Measurements from ENCODE around the gene MYO7B. TPM values are rescaled to one million over a fixed set of nuclear protein-coding genes. Genes with fewer than 3 reads are reported as not detected.

The MYO7B gene
- total and polyA plus RNA-seq, 2 donors (not counting 1 experiment from before 2014, with no cell fraction given): 5.0 to 68.2 TPM

DNA sequence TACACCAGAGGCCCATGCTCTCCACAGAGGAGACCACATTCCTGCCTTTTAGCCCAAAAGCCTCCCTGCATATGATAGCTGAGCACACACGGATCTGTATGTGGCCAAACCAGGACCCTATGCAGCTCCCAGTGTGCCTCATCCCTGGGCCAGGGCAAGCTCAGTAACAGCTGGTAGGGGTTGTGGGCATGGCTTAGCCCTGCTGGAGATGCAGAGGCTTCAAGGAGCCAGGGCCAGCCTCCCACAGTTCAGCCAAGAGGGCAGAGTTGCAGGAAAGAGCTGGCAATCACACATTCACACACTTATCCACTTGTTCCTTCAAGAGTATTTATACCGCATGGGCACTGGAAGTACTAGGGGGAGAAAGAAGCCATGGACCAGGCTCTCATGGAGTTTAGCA lies 141.4 kb downstream of the MYO7B start:
- 86% methylated on average over 1 of the region's 2 CpGs for WGBS (ENCODE audit: insufficient coverage)
- POLR2A ChIA-PET: interaction anchor here (0.7 kb wide), 1 partner anchor 191 kb away, joined by 3 read pairs; no protein-coding TSS in a partner anchor
- peaks cover 34% of the 10 kb centered on the region for H3K27me3 Mint-ChIP-seq
- no peaks in the 10 kb centered on the region for H3K9me3 Mint-ChIP-seq (ENCODE audit: insufficient read depth)
- Histone ChIP-seq H3K4me1 (ENCODE audit: control insufficient read depth in 2 of 2, insufficient read depth in 2 of 2, low read length in 2 of 2) (peaks cover 12 to 28% of the 10 kb centered on the region in 2 donors), H3K36me3 (replicated peaks in 1 of 2; ENCODE audit: control extremely low read depth in 1 of 2, control insufficient read depth in 1 of 2, extremely low read depth in 1 of 2, insufficient read depth in 2 of 2, low read length in 1 of 2) (no peaks in the 10 kb centered on the region), H2AFZ (ENCODE audit: insufficient read depth, low read depth, low read length, poor library complexity, severe bottlenecking) (no peak overlapping the region), H3K27ac (ENCODE audit: low read length in 2 of 2) (no peak overlapping the region), H3K9ac (ENCODE audit: low read length) (no peak overlapping the region), H3K4me2 (replicated peaks; ENCODE audit: low read depth, low read length, poor library complexity, severe bottlenecking) (no peak overlapping the region), H3K27me3 (replicated peaks in 1 of 4; ENCODE audit: control extremely low read depth in 1 of 4, control insufficient read depth in 3 of 4, insufficient read depth in 4 of 4, low read length in 3 of 4) (peaks cover 0 to 37% (median 23%) of the 10 kb centered on the region in 4 experiments), H4K20me1 (ENCODE audit: control insufficient read depth, insufficient read depth, low read length, poor library complexity, severe bottlenecking) (no peaks in the 10 kb centered on the region), H3K4me3 (ENCODE audit: control extremely low read depth in 1 of 5, extremely low read depth in 1 of 5, insufficient read depth in 1 of 5, low read depth in 2 of 5, low read length in 4 of 5) (no peak overlapping the region), H3K79me2 (ENCODE audit: control insufficient read depth, insufficient read depth, low read length) (no peaks in the 10 kb centered on the region), H3K9me3 (ENCODE audit: control extremely low read depth in 1 of 3, control insufficient read depth in 2 of 3, insufficient read depth in 1 of 3, low read length in 2 of 3) (peaks cover 0 to 3% (median 0%) of the 10 kb centered on the region in 3 donors)
- ATAC-seq (ENCODE audit: low read depth): no peak
- no peak overlapping the region for H3K4me3 Mint-ChIP-seq
- H3K27ac Mint-ChIP-seq: no peak overlapping the region
- no peak for DNase-seq
- peaks cover 19% of the 10 kb centered on the region for H3K4me1 Mint-ChIP-seq
- TF ChIP-seq EZH2 (IDR thresholded peaks at IDR 0.05; ENCODE audit: borderline replicate concordance, insufficient read depth, low read depth, low read length, poor library complexity, severe bottlenecking): no peak
- TF ChIP-seq, protein P1, sequence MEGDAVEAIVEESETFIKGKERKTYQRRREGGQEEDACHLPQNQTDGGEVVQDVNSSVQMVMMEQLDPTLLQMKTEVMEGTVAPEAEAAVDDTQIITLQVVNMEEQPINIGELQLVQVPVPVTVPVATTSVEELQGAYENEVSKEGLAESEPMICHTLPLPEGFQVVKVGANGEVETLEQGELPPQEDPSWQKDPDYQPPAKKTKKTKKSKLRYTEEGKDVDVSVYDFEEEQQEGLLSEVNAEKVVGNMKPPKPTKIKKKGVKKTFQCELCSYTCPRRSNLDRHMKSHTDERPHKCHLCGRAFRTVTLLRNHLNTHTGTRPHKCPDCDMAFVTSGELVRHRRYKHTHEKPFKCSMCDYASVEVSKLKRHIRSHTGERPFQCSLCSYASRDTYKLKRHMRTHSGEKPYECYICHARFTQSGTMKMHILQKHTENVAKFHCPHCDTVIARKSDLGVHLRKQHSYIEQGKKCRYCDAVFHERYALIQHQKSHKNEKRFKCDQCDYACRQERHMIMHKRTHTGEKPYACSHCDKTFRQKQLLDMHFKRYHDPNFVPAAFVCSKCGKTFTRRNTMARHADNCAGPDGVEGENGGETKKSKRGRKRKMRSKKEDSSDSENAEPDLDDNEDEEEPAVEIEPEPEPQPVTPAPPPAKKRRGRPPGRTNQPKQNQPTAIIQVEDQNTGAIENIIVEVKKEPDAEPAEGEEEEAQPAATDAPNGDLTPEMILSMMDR (IDR thresholded peaks at IDR 0.05): no peak
- CTCF ChIA-PET: no interaction called here
- intact Hi-C loops (cut with micrococcal nuclease): no loop called here

DNA sequence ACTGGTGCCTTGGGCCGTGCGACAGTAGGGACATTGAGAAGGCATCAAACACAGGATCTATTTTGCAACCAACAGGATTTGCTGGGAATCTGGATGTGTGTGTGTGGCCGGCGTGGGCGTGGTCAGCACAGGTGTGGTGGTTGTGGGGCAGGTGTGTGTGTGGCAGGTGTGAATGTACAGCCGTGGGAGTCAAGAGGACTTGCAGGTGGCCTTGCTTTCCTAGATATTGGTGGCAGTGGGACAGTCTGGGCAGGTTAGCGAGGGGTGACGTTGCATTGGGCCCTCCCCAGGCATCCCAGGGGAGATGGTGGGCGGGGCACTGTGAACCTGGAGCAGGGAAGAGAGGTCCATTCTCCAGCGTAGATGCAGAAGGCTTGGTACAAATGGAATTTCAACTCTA lies 143.0 kb downstream of the MYO7B start:
- no peaks in the 10 kb centered on the region for H3K9me3 Mint-ChIP-seq (ENCODE audit: insufficient read depth)
- ChIA-PET CTCF (no interaction called here), POLR2A (no interaction called here)
- H3K9ac ChIP-seq (ENCODE audit: low read length): no peak overlapping the region
- H3K4me1 Mint-ChIP-seq: peaks cover 19% of the 10 kb centered on the region
- no peak overlapping the region for H3K4me2 ChIP-seq (replicated peaks; ENCODE audit: low read depth, low read length, poor library complexity, severe bottlenecking)
- no peak for DNase-seq
- intact Hi-C loops (cut with micrococcal nuclease): no loop called here
- H3K36me3 ChIP-seq (replicated peaks in 1 of 2; ENCODE audit: control extremely low read depth in 1 of 2, control insufficient read depth in 1 of 2, extremely low read depth in 1 of 2, insufficient read depth in 2 of 2, low read length in 1 of 2): no peaks in the 10 kb centered on the region
- no peak overlapping the region for H3K27ac ChIP-seq (ENCODE audit: low read length in 2 of 2)
- peaks cover 26% of the 10 kb centered on the region for H3K27me3 Mint-ChIP-seq
- no peak overlapping the region for H3K27ac Mint-ChIP-seq
- H3K9me3 ChIP-seq (ENCODE audit: control extremely low read depth in 1 of 3, control insufficient read depth in 2 of 3, insufficient read depth in 1 of 3, low read length in 2 of 3): peaks cover 0 to 3% (median 0%) of the 10 kb centered on the region in 3 donors
- H3K4me3 Mint-ChIP-seq: no peak overlapping the region
- no peak for TF ChIP-seq EZH2 (IDR thresholded peaks at IDR 0.05; ENCODE audit: borderline replicate concordance, insufficient read depth, low read depth, low read length, poor library complexity, severe bottlenecking)
- TF ChIP-seq, protein P1 (IDR thresholded peaks at IDR 0.05): no peak
- H4K20me1 ChIP-seq (ENCODE audit: control insufficient read depth, insufficient read depth, low read length, poor library complexity, severe bottlenecking): no peaks in the 10 kb centered on the region
- H3K27me3 ChIP-seq (replicated peaks in 1 of 4; ENCODE audit: control extremely low read depth in 1 of 4, control insufficient read depth in 3 of 4, insufficient read depth in 4 of 4, low read length in 3 of 4): peaks cover 0 to 27% (median 19%) of the 10 kb centered on the region in 4 experiments
- peaks cover 12 to 28% of the 10 kb centered on the region in 2 donors for H3K4me1 ChIP-seq (ENCODE audit: control insufficient read depth in 2 of 2, insufficient read depth in 2 of 2, low read length in 2 of 2)
- no peak overlapping the region for H2AFZ ChIP-seq (ENCODE audit: insufficient read depth, low read depth, low read length, poor library complexity, severe bottlenecking)
- ATAC-seq (ENCODE audit: low read depth): no peak
- 84% methylated on average over 10 of the region's 10 CpGs for WGBS (ENCODE audit: insufficient coverage)
- H3K4me3 ChIP-seq (ENCODE audit: control extremely low read depth in 1 of 5, extremely low read depth in 1 of 5, insufficient read depth in 1 of 5, low read depth in 2 of 5, low read length in 4 of 5): no peak overlapping the region
- no peaks in the 10 kb centered on the region for H3K79me2 ChIP-seq (ENCODE audit: control insufficient read depth, insufficient read depth, low read length)

All from B cell (primary cell).